ENCODE results near the gene GPAT3. TPM values are rescaled to one million over a fixed set of nuclear protein-coding genes. Genes with fewer than 3 reads are reported as not detected.

Gene GPAT3
- total and polyA plus RNA-seq, 2 of the 8 experiments (the other 6 are each of a cell fraction or from before 2014, with no cell fraction given) = 0.23 to 2.0 TPM

GRCh38 chr4:83516042-83516772 lies 19.7 kb upstream of the GPAT3 start (continued):
- TF ChIP-seq CHD7 (IDR thresholded peaks at IDR 0.05; ENCODE audit: insufficient replicate concordance, low read length) (no peak), RBBP5 (IDR thresholded peaks at IDR 0.05; ENCODE audit: borderline replicate concordance, low read depth, low read length) (no peak)

Measured in H1 (cell line).